PFSK-1 (cell line): ENCODE data around the gene SLC5A10.

Source experiments
- POLR2AphosphoS5 ChIP-seq: IDR thresholded peaks from 2 replicates; pipeline ENCODE4 v1.6.1; 2012; ENCODE audit warnings: low read depth, mild to moderate bottlenecking, control low read depth, low read length, moderate library complexity
- REST ChIP-seq, 2 experiments: IDR thresholded peaks; 2 replicates each; pipeline versions ENCODE4 v1.6.1 to v1.8.0; 2011 to 2012; ENCODE audit warnings: low read depth in 2 of 2, low read length in 2 of 2, control low read depth in 1 of 2, inconsistent platforms in 1 of 2, mild to moderate bottlenecking in 1 of 2, moderate library complexity in 1 of 2; ENCODE audit not compliant: insufficient read depth in 1 of 2
- SIN3A ChIP-seq: IDR thresholded peaks from 2 replicates; pipeline ENCODE4 v1.6.1; 2012; ENCODE audit warnings: mild to moderate bottlenecking, low read length, moderate library complexity, borderline replicate concordance; ENCODE audit not compliant: insufficient read depth
- TAF1 ChIP-seq: IDR thresholded peaks from 2 replicates; pipeline ENCODE4 v1.6.1; 2012; ENCODE audit warnings: low read length, control low read depth, borderline replicate concordance; ENCODE audit not compliant: insufficient read depth

GRCh38 chr17:18958611-18959010 is 6.6 kb downstream of the SLC5A10 start:
- TF ChIP-seq POLR2AphosphoS5 (no peak), REST (IDR thresholded peaks at IDR 0.05; ENCODE audit: insufficient read depth in 1 of 2, low read depth in 2 of 2, low read length in 2 of 2) (no peak), TAF1 (no peak), SIN3A (no peak)
